MV-4-11 (cell line): ENCODE measurements around the gene SLC2A9.

Experiments
- DNase-seq: peaks from one replicate; lab custom pipeline; 2025; lab: John Stamatoyannopoulos, UW

The SLC2A9 gene

GRCh38 chr4:10045481-10045880, 24.2 kb upstream of the SLC2A9 start:
- no peak for DNase-seq

- DNase-seq, result no peak
These were observed 19.7 kb upstream of the SLC2A9 start for GRCh38 chr4:10041036-10041435.

- no peak for DNase-seq
These were observed 19.0 kb upstream of the SLC2A9 start for GRCh38 chr4:10040049-10040892.

GRCh38 chr4:10036807-10037342, 15.6 kb upstream of the SLC2A9 start:
- DNase-seq, result no peak

- no peak for DNase-seq
These were observed 13.8 kb upstream of the SLC2A9 start for GRCh38 chr4:10035130-10035529.

- no peak for DNase-seq
These were observed 13.4 kb upstream of the SLC2A9 start for GRCh38 chr4:10034612-10035104.

GRCh38 chr4:10034136-10034535, 12.8 kb upstream of the SLC2A9 start:
- no peak for DNase-seq

GRCh38 chr4:10033191-10033881, 12.0 kb upstream of the SLC2A9 start:
- peak; percentile 52 for DNase-seq

- peak; percentile 81 for DNase-seq
These were observed 11.3 kb upstream of the SLC2A9 start for GRCh38 chr4:10032625-10033024.

- no peak for DNase-seq
These were observed 10.6 kb upstream of the SLC2A9 start for GRCh38 chr4:10031668-10032590.

GRCh38 chr4:10030972-10031667, 9.8 kb upstream of the SLC2A9 start:
- no peak for DNase-seq

GRCh38 chr4:10029403-10029802, 8.1 kb upstream of the SLC2A9 start:
- no peak for DNase-seq

GRCh38 chr4:10028910-10029309, 7.6 kb upstream of the SLC2A9 start:
- no peak for DNase-seq

GRCh38 chr4:10026485-10026884, 5.2 kb upstream of the SLC2A9 start:
- no peak for DNase-seq

- no peak for DNase-seq
These were observed 4.0 kb upstream of the SLC2A9 start for GRCh38 chr4:10025230-10025806.

GRCh38 chr4:10024303-10024702, 3.0 kb upstream of the SLC2A9 start:
- DNase-seq, result peak; percentile 70

GRCh38 chr4:10023806-10024205, 2.5 kb upstream of the SLC2A9 start:
- peak; percentile 85 for DNase-seq

GRCh38 chr4:10023050-10023419, 1.7 kb upstream of the SLC2A9 start:
- DNase-seq, result peak; percentile 67

- peak; percentile 56 for DNase-seq
These were observed 1.2 kb upstream of the SLC2A9 start for GRCh38 chr4:10022346-10023049.

- no peak for DNase-seq
These were observed 341 bp upstream of the SLC2A9 start for GRCh38 chr4:10021653-10022023.
